SK-N-SH treated with all-trans-retinoic acid at 6 μM for 48 hours (cell line): ENCODE results near the gene LRCH4.

ENCODE experiments used
- ARNTL ChIP-seq: fragments of 450-650 bp; formaldehyde crosslinking; IDR thresholded peaks from 2 replicates; pipeline ENCODE4 v1.5.0; 2020; ENCODE audit warnings: low read depth, mild to moderate bottlenecking, moderate library complexity, borderline replicate concordance
- CSRNP3 ChIP-seq: fragments of 250-450 bp; sonication (Bioruptor Pico); IDR thresholded peaks from 2 replicates; pipeline ENCODE4 v1.5.1; 2021; ENCODE audit warnings: mild to moderate bottlenecking, moderate library complexity
- ISL1 ChIP-seq: fragments of 250-450 bp; sonication (Bioruptor Pico); IDR thresholded peaks from 2 replicates; pipeline ENCODE4 v2.1.2; 2022; ENCODE audit warnings: mild to moderate bottlenecking, moderate library complexity
- POU6F1 ChIP-seq: fragments of 250-450 bp; sonication (Bioruptor Pico); IDR thresholded peaks from 2 replicates; pipeline ENCODE4 v1.8.0; 2021; ENCODE audit warnings: low read depth, mild to moderate bottlenecking, moderate library complexity, borderline replicate concordance
- SNAI2 ChIP-seq: fragments of 250-450 bp; sonication (Bioruptor Pico); IDR thresholded peaks from 2 replicates; pipeline ENCODE4 v1.5.0; 2020; ENCODE audit warnings: mild to moderate bottlenecking, moderate library complexity
- ZNF8 ChIP-seq: fragments of 450-650 bp; formaldehyde crosslinking; IDR thresholded peaks from 2 replicates; pipeline ENCODE4 v1.5.0; 2020; ENCODE audit warnings: mild to moderate bottlenecking, moderate library complexity
- TF ChIP-seq, protein P1 (sequence below): fragments of 250-450 bp; sonication (Bioruptor Pico); IDR thresholded peaks from 2 replicates; pipeline ENCODE4 v1.5.0; 2020; ENCODE audit warnings: mild to moderate bottlenecking, moderate library complexity

DNA sequence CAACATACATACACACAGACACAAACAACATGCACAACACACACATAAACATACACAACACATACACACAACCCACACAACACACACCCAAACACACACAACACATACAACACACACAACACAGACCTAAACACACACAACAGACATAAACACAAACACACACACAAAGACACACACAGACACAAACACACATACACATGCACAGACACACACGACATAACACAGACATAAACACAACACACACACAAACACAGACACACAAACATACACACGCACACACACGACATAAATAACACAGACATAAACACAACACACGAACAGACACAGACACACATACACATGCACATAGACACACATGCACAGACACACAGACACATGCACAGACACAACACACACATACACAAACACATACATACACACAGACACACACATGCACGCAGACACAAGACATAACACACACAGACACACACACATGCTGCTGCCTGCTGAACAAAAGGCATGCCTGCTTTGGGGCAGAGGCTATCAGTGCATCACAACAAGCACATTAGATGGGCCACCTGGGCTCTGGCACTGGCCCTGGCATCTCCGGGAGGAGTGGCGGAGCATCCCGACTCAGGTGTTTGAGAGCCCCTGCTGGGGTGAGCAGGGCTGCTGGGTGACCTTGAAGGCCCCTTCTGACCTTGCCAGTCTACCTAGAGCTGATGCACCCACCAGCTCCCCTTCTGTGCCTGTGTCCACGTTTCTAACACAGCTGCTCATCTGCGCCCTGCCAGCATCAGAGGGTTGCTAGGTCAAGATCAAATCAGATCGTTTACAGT is 5.3 kb downstream of the LRCH4 start:
- no peak for TF ChIP-seq ISL1 (CRISPR knock-in tag)
- no peak for TF ChIP-seq CSRNP3
- TF ChIP-seq, protein P1, sequence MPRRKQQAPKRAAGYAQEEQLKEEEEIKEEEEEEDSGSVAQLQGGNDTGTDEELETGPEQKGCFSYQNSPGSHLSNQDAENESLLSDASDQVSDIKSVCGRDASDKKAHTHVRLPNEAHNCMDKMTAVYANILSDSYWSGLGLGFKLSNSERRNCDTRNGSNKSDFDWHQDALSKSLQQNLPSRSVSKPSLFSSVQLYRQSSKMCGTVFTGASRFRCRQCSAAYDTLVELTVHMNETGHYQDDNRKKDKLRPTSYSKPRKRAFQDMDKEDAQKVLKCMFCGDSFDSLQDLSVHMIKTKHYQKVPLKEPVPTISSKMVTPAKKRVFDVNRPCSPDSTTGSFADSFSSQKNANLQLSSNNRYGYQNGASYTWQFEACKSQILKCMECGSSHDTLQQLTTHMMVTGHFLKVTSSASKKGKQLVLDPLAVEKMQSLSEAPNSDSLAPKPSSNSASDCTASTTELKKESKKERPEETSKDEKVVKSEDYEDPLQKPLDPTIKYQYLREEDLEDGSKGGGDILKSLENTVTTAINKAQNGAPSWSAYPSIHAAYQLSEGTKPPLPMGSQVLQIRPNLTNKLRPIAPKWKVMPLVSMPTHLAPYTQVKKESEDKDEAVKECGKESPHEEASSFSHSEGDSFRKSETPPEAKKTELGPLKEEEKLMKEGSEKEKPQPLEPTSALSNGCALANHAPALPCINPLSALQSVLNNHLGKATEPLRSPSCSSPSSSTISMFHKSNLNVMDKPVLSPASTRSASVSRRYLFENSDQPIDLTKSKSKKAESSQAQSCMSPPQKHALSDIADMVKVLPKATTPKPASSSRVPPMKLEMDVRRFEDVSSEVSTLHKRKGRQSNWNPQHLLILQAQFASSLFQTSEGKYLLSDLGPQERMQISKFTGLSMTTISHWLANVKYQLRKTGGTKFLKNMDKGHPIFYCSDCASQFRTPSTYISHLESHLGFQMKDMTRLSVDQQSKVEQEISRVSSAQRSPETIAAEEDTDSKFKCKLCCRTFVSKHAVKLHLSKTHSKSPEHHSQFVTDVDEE (CRISPR knock-in tag): no peak
- no peak for TF ChIP-seq SNAI2 (CRISPR knock-in tag)
- no peak for TF ChIP-seq POU6F1 (CRISPR knock-in tag)
- TF ChIP-seq ZNF8 (CRISPR knock-in tag): no peak
- TF ChIP-seq ARNTL (CRISPR knock-in tag): no peak
